Measurements from ENCODE around the gene ZNF410.

Gene ZNF410

DNA sequence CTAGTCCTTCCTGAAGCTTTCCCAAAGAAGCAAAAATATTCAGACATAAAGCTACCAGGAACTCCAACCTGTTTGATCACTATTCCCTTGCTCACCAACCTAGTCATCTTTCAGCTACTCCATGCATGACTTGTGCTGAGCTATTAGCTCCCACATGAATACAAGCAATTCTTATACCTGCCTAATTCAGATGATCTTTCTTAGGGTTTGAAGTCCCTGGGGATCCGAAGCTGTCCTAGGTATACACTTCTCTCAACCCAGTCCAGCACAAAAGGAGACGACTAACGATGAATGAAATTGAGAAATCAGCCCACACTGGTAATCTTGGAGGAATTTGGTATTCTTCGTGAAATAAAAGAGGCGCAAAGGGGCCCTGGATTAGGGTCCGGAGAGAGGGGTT, 35.7 kb upstream of the ZNF410 start:
- no peak for DNase-seq (ENCODE audit: low read depth)
- in situ Hi-C loops (cut with HindIII; ENCODE audit: low sequenced_read_pairs): no loop called here
- peak overlapping the region; percentile 48 for H3K4me3 ChIP-seq (ENCODE audit: low read depth, low read length)
- TF ChIP-seq, protein P1, sequence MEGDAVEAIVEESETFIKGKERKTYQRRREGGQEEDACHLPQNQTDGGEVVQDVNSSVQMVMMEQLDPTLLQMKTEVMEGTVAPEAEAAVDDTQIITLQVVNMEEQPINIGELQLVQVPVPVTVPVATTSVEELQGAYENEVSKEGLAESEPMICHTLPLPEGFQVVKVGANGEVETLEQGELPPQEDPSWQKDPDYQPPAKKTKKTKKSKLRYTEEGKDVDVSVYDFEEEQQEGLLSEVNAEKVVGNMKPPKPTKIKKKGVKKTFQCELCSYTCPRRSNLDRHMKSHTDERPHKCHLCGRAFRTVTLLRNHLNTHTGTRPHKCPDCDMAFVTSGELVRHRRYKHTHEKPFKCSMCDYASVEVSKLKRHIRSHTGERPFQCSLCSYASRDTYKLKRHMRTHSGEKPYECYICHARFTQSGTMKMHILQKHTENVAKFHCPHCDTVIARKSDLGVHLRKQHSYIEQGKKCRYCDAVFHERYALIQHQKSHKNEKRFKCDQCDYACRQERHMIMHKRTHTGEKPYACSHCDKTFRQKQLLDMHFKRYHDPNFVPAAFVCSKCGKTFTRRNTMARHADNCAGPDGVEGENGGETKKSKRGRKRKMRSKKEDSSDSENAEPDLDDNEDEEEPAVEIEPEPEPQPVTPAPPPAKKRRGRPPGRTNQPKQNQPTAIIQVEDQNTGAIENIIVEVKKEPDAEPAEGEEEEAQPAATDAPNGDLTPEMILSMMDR (IDR thresholded peaks at IDR 0.05; ENCODE audit: low read depth, low read length, missing control alignments): no peak

DNA sequence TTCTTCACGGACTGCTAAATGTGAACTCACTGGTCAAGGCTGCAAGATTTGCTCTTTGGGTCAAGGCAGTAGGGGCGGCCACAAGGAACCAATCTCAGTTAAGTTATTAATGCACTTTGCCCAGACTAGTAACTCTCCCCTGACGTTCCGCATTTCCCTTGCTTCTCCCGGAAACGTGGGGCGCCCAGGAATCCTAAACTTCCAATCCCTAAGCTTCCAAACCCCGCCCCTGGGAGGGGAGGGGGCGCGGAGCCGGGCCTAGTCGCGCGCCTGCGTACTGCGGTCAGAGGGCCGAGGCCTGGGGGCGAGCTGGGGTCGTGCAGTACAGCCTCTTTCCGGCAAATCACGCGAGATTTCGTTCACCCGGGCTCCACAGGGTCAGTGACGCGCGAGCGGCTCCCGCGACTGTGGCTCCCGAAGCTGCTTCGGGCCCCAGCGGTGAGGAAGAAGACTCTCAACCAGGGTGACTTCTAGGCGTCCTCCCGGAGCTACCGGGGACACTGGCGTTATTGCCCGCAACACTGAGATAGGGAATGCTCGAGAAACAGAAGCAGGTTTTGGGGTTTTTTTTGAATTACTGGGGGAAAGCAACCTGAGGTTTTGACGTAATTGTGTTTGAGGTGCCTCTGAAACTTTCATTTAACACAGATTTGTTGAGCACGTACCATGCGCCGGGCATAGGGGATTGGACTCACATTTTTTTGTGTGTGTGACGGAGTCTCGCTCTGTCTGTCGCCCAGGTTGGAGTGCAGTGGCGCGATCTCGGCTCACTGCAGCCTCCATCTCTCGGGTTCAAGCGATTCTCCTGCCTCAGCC, 34.9 kb upstream of the ZNF410 start, which contains the start of gene PTGR2:
PTGR2 (plus strand) TSS at position 265 of the 816 bp plus-strand sequence. CDS start 7,032 bp downstream, outside the sequence.
- H3K4me3 ChIP-seq (ENCODE audit: low read depth, low read length): peak within 1 kb of the TSS; percentile 48
- in situ Hi-C loops (cut with HindIII; ENCODE audit: low sequenced_read_pairs): no loop called here
- DNase-seq (ENCODE audit: low read depth): peak; percentile 92
- TF ChIP-seq, protein P1 (IDR thresholded peaks at IDR 0.05; ENCODE audit: low read depth, low read length, missing control alignments): no peak

DNA sequence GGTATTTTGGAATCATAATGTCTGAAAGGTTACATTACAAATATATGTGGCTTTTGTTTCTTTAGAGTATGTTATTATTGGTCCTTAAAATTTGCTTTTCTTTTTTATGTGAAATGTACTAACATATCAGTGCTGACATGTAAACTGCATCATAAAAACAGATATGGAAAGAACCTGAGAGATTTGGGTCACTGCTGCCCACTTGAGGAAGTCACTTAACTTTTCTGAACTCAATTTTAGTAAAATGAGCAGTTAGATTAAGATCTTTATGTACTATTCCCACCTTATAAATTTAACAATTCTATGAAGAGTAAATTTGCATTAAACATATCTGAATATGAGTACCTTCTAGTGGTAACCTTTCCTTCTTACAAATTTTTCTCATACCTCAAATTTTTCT, 27.5 kb upstream of the ZNF410 start:
- in situ Hi-C loops (cut with HindIII; ENCODE audit: low sequenced_read_pairs): no loop called here
- no peak for DNase-seq (ENCODE audit: low read depth)
- TF ChIP-seq, protein P1 (IDR thresholded peaks at IDR 0.05; ENCODE audit: low read depth, low read length, missing control alignments): peak; percentile 19
- H3K4me3 ChIP-seq (ENCODE audit: low read depth, low read length): no peak overlapping the region

DNA sequence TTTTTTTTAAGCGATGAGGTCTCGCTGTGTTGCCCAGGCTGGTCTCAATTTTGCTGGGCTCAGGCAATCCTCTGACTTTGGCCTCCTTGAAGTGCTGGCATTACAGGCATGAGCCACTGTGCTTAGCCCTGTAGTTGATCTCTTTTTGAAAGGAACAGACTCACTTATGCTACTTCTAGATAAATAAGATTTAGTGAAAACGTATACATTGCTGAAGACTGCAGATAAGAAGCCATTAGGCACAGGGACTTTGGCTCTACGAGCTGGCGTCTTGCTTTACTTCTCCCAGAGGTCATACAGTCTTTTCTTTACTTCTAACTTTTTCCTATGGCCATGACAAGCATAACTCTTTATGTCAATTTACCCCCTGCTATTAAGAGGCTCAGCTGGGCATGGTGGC, 25.6 kb upstream of the ZNF410 start:
- DNase-seq (ENCODE audit: low read depth): no peak
- H3K4me3 ChIP-seq (ENCODE audit: low read depth, low read length): no peak overlapping the region
- TF ChIP-seq, protein P1 (IDR thresholded peaks at IDR 0.05; ENCODE audit: low read depth, low read length, missing control alignments): no peak
- in situ Hi-C loops (cut with HindIII; ENCODE audit: low sequenced_read_pairs): no loop called here

DNA sequence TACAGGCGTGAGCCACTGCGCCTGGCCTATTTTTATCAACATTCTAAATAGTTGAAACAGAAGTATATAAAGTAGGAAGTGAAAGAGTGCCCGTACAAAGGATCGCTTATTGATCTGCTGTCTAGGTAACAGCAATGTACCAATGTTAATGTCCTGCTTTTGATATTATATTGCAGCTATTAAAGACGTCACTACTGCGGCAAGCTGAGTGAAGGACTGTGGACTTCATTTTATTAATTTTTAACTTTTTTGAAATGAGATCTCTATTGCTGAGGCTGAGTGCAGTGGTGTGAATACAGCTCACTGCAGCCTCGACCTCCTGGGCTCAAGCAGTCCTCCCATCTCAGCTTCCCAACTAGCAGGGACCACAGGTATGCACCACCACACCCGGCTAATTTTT, 24.2 kb upstream of the ZNF410 start:
- no peak overlapping the region for H3K4me3 ChIP-seq (ENCODE audit: low read depth, low read length)
- DNase-seq (ENCODE audit: low read depth): no peak
- TF ChIP-seq, protein P1 (IDR thresholded peaks at IDR 0.05; ENCODE audit: low read depth, low read length, missing control alignments): no peak
- in situ Hi-C loops (cut with HindIII; ENCODE audit: low sequenced_read_pairs): no loop called here

DNA sequence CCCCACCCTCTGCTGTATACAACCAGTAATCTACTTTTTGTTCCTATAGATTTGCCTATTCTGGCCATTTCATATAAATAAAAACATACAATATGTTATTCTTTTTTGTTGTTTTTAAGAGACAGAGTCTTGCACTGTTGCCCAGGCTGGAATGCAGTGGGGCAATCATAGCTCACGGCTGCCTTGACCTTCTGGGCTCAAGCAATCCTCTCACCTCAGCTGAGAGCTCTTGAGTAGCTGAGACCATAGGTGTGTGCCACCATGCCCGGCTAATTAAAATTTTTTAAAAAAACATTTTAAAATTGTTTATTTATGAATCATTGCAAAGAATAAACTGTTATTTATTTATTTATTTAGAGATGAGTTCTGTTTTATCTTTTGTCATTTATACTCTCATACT, 23.4 kb upstream of the ZNF410 start:
- H3K4me3 ChIP-seq (ENCODE audit: low read depth, low read length): no peak overlapping the region
- in situ Hi-C loops (cut with HindIII; ENCODE audit: low sequenced_read_pairs): no loop called here
- DNase-seq (ENCODE audit: low read depth): no peak
- TF ChIP-seq, protein P1 (IDR thresholded peaks at IDR 0.05; ENCODE audit: low read depth, low read length, missing control alignments): no peak

Data from astrocyte of the cerebellum (primary cell).